SK-N-SH (cell line): ENCODE data around the gene RFX4. TPM values are rescaled to one million over a fixed set of nuclear protein-coding genes. Genes with fewer than 3 reads are reported as not detected.

ENCODE experiments used
- CTCF ChIA-PET: fragments of 300-600, 350-600 bp; formaldehyde crosslinking; extraction: SDS; loops from one replicate; lab custom pipeline; 2021; lab: Yijun Ruan, JAX
- POLR2A ChIA-PET: fragments of 350-600 bp; sonication (Branson Sonifier 250); formaldehyde crosslinking; extraction: SDS; loops from one replicate; lab custom pipeline; 2020; ENCODE audit warnings: antibody characterized with exemption, inconsistent platforms; lab: Yijun Ruan, JAX
- DNase-seq: peaks from one replicate; pipeline ENCODE4 v3.0.0; 2012
- H2AFZ ChIP-seq: fragments of 200-600 bp; sonication (generic); 2 replicates; pipeline ENCODE4 v1.8.1; 2016; ENCODE audit warnings: antibody characterized with exemption, mild to moderate bottlenecking, low read depth
- H3F3A ChIP-seq: fragments of 200-600 bp; sonication (generic); replicated peaks from 2 replicates; pipeline ENCODE3; 2016; ENCODE audit warnings: antibody characterized with exemption, mild to moderate bottlenecking; ENCODE audit not compliant: insufficient read depth
- H3K27ac ChIP-seq, 2 experiments: fragments of 200-500 bp in 1 of 2; fragments of 200-600 bp in 1 of 2; sonication (Bioruptor generic) in 1 of 2; sonication (generic), shearing (Covaris generic) in 1 of 2; 2 replicates each; pipeline versions ENCODE4 v1.5.1 to v1.6.1; 2014 to 2016; ENCODE audit warnings: low read depth in 2 of 2, inconsistent platforms in 1 of 2, low read length in 1 of 2, mild to moderate bottlenecking in 1 of 2, mixed read lengths in 1 of 2
- H3K27me3 ChIP-seq: fragments of 200-600 bp; sonication (generic), shearing (Covaris generic); 2 replicates; pipeline ENCODE4 v1.6.1; 2016; ENCODE audit warnings: mixed run types; ENCODE audit not compliant: insufficient read depth
- H3K36me3 ChIP-seq, 2 experiments: fragments of 200-500 bp in 1 of 2; fragments of 200-600 bp in 1 of 2; sonication (Bioruptor generic) in 1 of 2; sonication (generic) in 1 of 2; replicated peaks in 1 of 2; 2 replicates each; pipeline versions ENCODE3 to v1.5.1; 2014 to 2016; ENCODE audit warnings: low read length in 1 of 2, mild to moderate bottlenecking in 1 of 2; ENCODE audit not compliant: insufficient read depth in 2 of 2, control insufficient read depth in 1 of 2
- H3K4me1 ChIP-seq, 2 experiments: fragments of 200-500 bp in 1 of 2; fragments of 200-600 bp in 1 of 2; sonication (Bioruptor generic) in 1 of 2; sonication (generic), shearing (Covaris generic) in 1 of 2; 2 replicates each; pipeline versions ENCODE4 v1.5.1 to v1.6.1; 2014 to 2016; ENCODE audit warnings: low read depth in 1 of 2, low read length in 1 of 2, mixed run types in 1 of 2; ENCODE audit not compliant: insufficient read depth in 2 of 2, control insufficient read depth in 1 of 2
- H3K4me2 ChIP-seq: fragments of 200-600 bp; sonication (generic), shearing (Covaris generic); 2 replicates; pipeline ENCODE4 v1.6.1; 2017; ENCODE audit warnings: mixed run types
- H3K4me3 ChIP-seq, 2 experiments: fragments of 200-500 bp in 1 of 2; fragments of 200-600 bp in 1 of 2; sonication (Bioruptor generic) in 1 of 2; sonication (generic), shearing (Covaris generic) in 1 of 2; 2 replicates each; pipeline versions ENCODE4 v1.5.1 to v1.8.1; 2014 to 2016; ENCODE audit warnings: low read depth in 2 of 2, inconsistent platforms in 1 of 2, low read length in 1 of 2, mild to moderate bottlenecking in 1 of 2, mixed read lengths in 1 of 2, moderate library complexity in 1 of 2
- H3K79me2 ChIP-seq: fragments of 200-600 bp; sonication (generic); 2 replicates; pipeline ENCODE4 v1.8.1; 2017; ENCODE audit warnings: mild to moderate bottlenecking; ENCODE audit not compliant: insufficient read depth
- H3K9ac ChIP-seq: fragments of 200-600 bp; sonication (generic); 2 replicates; pipeline ENCODE4 v1.6.1; 2017; ENCODE audit warnings: mixed run types
- H3K9me2 ChIP-seq: fragments of 200-600 bp; sonication (generic); 2 replicates; pipeline ENCODE4 v1.6.1; 2017; ENCODE audit warnings: mixed run types
- H3K9me3 ChIP-seq: fragments of 200-600 bp; sonication (generic); 2 replicates; pipeline ENCODE4 v1.6.1; 2017; ENCODE audit warnings: mixed run types, mild to moderate bottlenecking, moderate library complexity
- H4K20me1 ChIP-seq: fragments of 200-600 bp; sonication (generic); 2 replicates; pipeline ENCODE4 v1.6.1; 2017; ENCODE audit warnings: mild to moderate bottlenecking, mixed run types; ENCODE audit not compliant: insufficient read depth
- CHD2 ChIP-seq: fragments of 150-350 bp; IDR thresholded peaks from 2 replicates; pipeline ENCODE4 v1.6.1; 2018; ENCODE audit warnings: low read length; ENCODE audit not compliant: partially characterized antibody
- CTCF ChIP-seq: fragments of 200-600 bp; sonication (generic); IDR thresholded peaks from 2 replicates; pipeline ENCODE4 v1.6.1; 2017; ENCODE audit warnings: antibody characterized with exemption, mild to moderate bottlenecking, moderate library complexity
- EP300 ChIP-seq, 2 experiments: IDR thresholded peaks; 2 replicates each; pipeline versions ENCODE4 v1.4.0 to v1.6.1; 2012; ENCODE audit warnings: borderline replicate concordance in 1 of 2, low read depth in 1 of 2, low read length in 1 of 2
- EZH2phosphoT487 ChIP-seq: fragments of 200-600 bp; sonication (generic); IDR thresholded peaks from 2 replicates; pipeline ENCODE4 v1.6.1; 2017; ENCODE audit warnings: low read depth, mixed run types, mild to moderate bottlenecking, antibody characterized with exemption, moderate library complexity, borderline replicate concordance
- FOXM1 ChIP-seq: IDR thresholded peaks from 2 replicates; pipeline ENCODE4 v1.4.0; 2012; ENCODE audit warnings: low read depth, mild to moderate bottlenecking
- GABPA ChIP-seq: IDR thresholded peaks from 2 replicates; pipeline ENCODE4 v1.4.0; 2012; ENCODE audit warnings: low read depth, mild to moderate bottlenecking
- MEF2A ChIP-seq: IDR thresholded peaks from 2 replicates; pipeline ENCODE4 v1.4.0; 2012; ENCODE audit warnings: low read depth, borderline replicate concordance
- MXI1 ChIP-seq: IDR thresholded peaks from 2 replicates; pipeline ENCODE4 v1.6.1; 2012; ENCODE audit warnings: mild to moderate bottlenecking, low read depth, low read length, improper control_type of control experiment
- NRF1 ChIP-seq: IDR thresholded peaks from 2 replicates; pipeline ENCODE4 v1.6.1; 2012; ENCODE audit warnings: low read depth, mild to moderate bottlenecking, low read length
- PBX3 ChIP-seq: IDR thresholded peaks from 2 replicates; pipeline ENCODE4; 2012
- POLR2AphosphoS5 ChIP-seq: IDR thresholded peaks from 2 replicates; pipeline ENCODE4 v1.6.1; 2012; ENCODE audit warnings: low read depth, low read length
- RAD21 ChIP-seq: IDR thresholded peaks from 2 replicates; pipeline ENCODE4 v1.6.1; 2012; ENCODE audit warnings: mild to moderate bottlenecking, low read length
- RCOR1 ChIP-seq: fragments of 150-350 bp; IDR thresholded peaks from 2 replicates; pipeline ENCODE4 v1.6.1; 2017; ENCODE audit warnings: antibody characterized with exemption, low read length
- RFX5 ChIP-seq: IDR thresholded peaks from 2 replicates; pipeline ENCODE4 v1.6.1; 2012; ENCODE audit warnings: mild to moderate bottlenecking, improper control_type of control experiment, low read length
- RXRA ChIP-seq: IDR thresholded peaks from 2 replicates; pipeline ENCODE4 v1.4.0; 2012; ENCODE audit warnings: low read depth, mild to moderate bottlenecking, borderline replicate concordance
- USF2 ChIP-seq: fragments of 150-350 bp; IDR thresholded peaks from 2 replicates; pipeline ENCODE4 v1.6.1; 2017; ENCODE audit warnings: antibody characterized with exemption, low read length, low read depth, borderline replicate concordance
- YY1 ChIP-seq: IDR thresholded peaks from 2 replicates; pipeline ENCODE4 v1.4.0; 2012; ENCODE audit warnings: low read depth, mild to moderate bottlenecking
- WGBS: methylation state at CpG from one replicate; pipeline ENCODE4 v1.1.6; 2017; ENCODE audit warnings: low lambda C conversion rate; 5-methylcytosine and 5-hydroxymethylcytosine counted together
- polyA plus RNA-seq, 3 experiments: library from polyadenylated mRNA; depleted of rRNA; stranded (reverse); fragments of >200 nt; gene quantifications; 2 replicates each; pipeline ENCODE4 v1.2.3, GENCODE V29; 2012

The RFX4 gene
- polyA plus RNA-seq, 1 of the 3 experiments (the other 2 are of a cell fraction) = not detected

GRCh38 chr12:106714926-106715325 lies 132.1 kb downstream of the RFX4 start:
- no peak overlapping the region for H3K4me2 ChIP-seq
- DNase-seq = no peak
- CTCF ChIA-PET = interaction anchor here (0.6 kb wide), 1 partner anchor 119 kb away, joined by 3 read pairs; no protein-coding TSS in a partner anchor
- no peaks in the 10 kb centered on the region for H3K9me3 ChIP-seq
- H3K27ac ChIP-seq = no peak overlapping the region
- POLR2A ChIA-PET = no interaction called here
- H2AFZ ChIP-seq = no peak overlapping the region
- no peaks in the 10 kb centered on the region for H4K20me1 ChIP-seq
- no peak overlapping the region for H3K9ac ChIP-seq
- H3K4me1 ChIP-seq = no peaks in the 10 kb centered on the region
- H3F3A ChIP-seq = no peaks in the 10 kb centered on the region
- no peaks in the 10 kb centered on the region for H3K27me3 ChIP-seq
- 70% methylated on average over 3 of the region's 3 CpGs for WGBS
- no peaks in the 10 kb centered on the region for H3K79me2 ChIP-seq
- no peaks in the 10 kb centered on the region for H3K9me2 ChIP-seq
- no peak overlapping the region for H3K4me3 ChIP-seq
- TF ChIP-seq NRF1 (no peak), GABPA (no peak)
- H3K36me3 ChIP-seq = no peaks in the 10 kb centered on the region

- no peaks in the 10 kb centered on the region for H3K4me1 ChIP-seq
- H3K4me2 ChIP-seq = no peak overlapping the region
- H4K20me1 ChIP-seq = no peaks in the 10 kb centered on the region
- TF ChIP-seq MXI1 = no peak
- no peak for TF ChIP-seq RXRA
- no peak for TF ChIP-seq CHD2
- TF ChIP-seq USF2 = no peak
- TF ChIP-seq RFX5 = no peak
- TF ChIP-seq FOXM1 = no peak
- TF ChIP-seq RCOR1 = no peak
- no peak for TF ChIP-seq EP300 (IDR thresholded peaks at IDR 0.05; ENCODE audit: borderline replicate concordance in 1 of 2, low read depth in 1 of 2, low read length in 1 of 2)
- TF ChIP-seq POLR2AphosphoS5 = no peak
- TF ChIP-seq MEF2A = no peak
- TF ChIP-seq PBX3 = no peak
- no peak for TF ChIP-seq CTCF
- TF ChIP-seq RAD21 = no peak
- no peak for TF ChIP-seq EZH2phosphoT487
- no peak for TF ChIP-seq GABPA
- no peak for TF ChIP-seq YY1
- TF ChIP-seq, all 33 proteins: peak for 0
- H3K4me3 ChIP-seq = no peak overlapping the region
- no peak overlapping the region for H2AFZ ChIP-seq
- no peaks in the 10 kb centered on the region for H3K9me3 ChIP-seq
- DNase-seq = no peak
- H3K27ac ChIP-seq = no peak overlapping the region
- 56% methylated on average over 4 of the region's 4 CpGs for WGBS
- ChIA-PET POLR2A (no interaction called here), CTCF (interaction anchor here (0.6 kb wide), 1 partner anchor 120 kb away, joined by 3 read pairs; no protein-coding TSS in a partner anchor)
- no peak overlapping the region for H3K9ac ChIP-seq
- H3K36me3 ChIP-seq = no peaks in the 10 kb centered on the region
- no peaks in the 10 kb centered on the region for H3K79me2 ChIP-seq
- no peaks in the 10 kb centered on the region for H3F3A ChIP-seq
- H3K9me2 ChIP-seq = no peaks in the 10 kb centered on the region
- H3K27me3 ChIP-seq = no peaks in the 10 kb centered on the region
These were observed 132.8 kb downstream of the RFX4 start for GRCh38 chr12:106715582-106715981.
